Activated CD8-positive, alpha-beta T cell treated with anti-CD3 and anti-CD28 coated beads for 36 hours (primary cell): ENCODE results near the gene NT5C. TPM values are rescaled to one million over a fixed set of nuclear protein-coding genes. Genes with fewer than 3 reads are reported as not detected.

Experiments
- ATAC-seq: fragments of 200-7000 bp; cut with Tn5 transposase; one replicate; pipeline ENCODE4 v1.10.0; 2021; ENCODE audit warnings: mild to moderate bottlenecking, moderate library complexity
- CTCF ChIA-PET: fragments of 350-600 bp; sonication (Branson Sonifier 250); formaldehyde crosslinking; loops from one replicate; lab custom pipeline; 2021; ENCODE audit warnings: antibody characterized with exemption; lab: Charles Lee
- POLR2A ChIA-PET: fragments of 350-600 bp; sonication (Branson Sonifier 250); formaldehyde crosslinking; loops from one replicate; lab custom pipeline; 2021; ENCODE audit warnings: antibody characterized with exemption; lab: Charles Lee
- DNase-seq: peaks from one replicate; pipeline ENCODE4 v3.0.0-alpha.2; 2020
- H3K27ac Mint-ChIP-seq: one replicate; pipeline ENCODE4 v1.8.0; 2021; ENCODE audit warnings: mild to moderate bottlenecking, mixed read lengths
- H3K27me3 Mint-ChIP-seq: one replicate; pipeline ENCODE4 v1.8.0; 2021; ENCODE audit warnings: mixed read lengths
- H3K36me3 Mint-ChIP-seq: one replicate; pipeline ENCODE4 v1.8.0; 2021; ENCODE audit warnings: low read depth, mixed read lengths
- H3K4me1 Mint-ChIP-seq: one replicate; pipeline ENCODE4 v1.8.0; 2021; ENCODE audit warnings: low read depth, mixed read lengths
- H3K4me3 Mint-ChIP-seq: one replicate; pipeline ENCODE4 v1.8.0; 2021; ENCODE audit warnings: mild to moderate bottlenecking, moderate library complexity, mixed read lengths
- H3K9me3 Mint-ChIP-seq: one replicate; pipeline ENCODE4 v1.8.0; 2021; ENCODE audit warnings: mixed read lengths
- intact Hi-C: fragments of 100-400 bp; cut with micrococcal nuclease; formaldehyde crosslinking; loops from one replicate; pipeline ENCODE4 v1.10.0; 2022
- total RNA-seq, 2 experiments: library from RNA; stranded (reverse); gene quantifications; one replicate each; pipeline ENCODE4 v1.2.3, GENCODE V29; 2021
- TF ChIP-seq, protein P1 (sequence below): fragments of 200-600 bp; IDR thresholded peaks from one replicate; pipeline ENCODE4 v1.8.0; 2022; ENCODE audit warnings: antibody characterized with exemption, mild to moderate bottlenecking

Gene NT5C
- total RNA-seq, 2 experiments from 2014 or later: 66.1 to 68.1 TPM

DNA sequence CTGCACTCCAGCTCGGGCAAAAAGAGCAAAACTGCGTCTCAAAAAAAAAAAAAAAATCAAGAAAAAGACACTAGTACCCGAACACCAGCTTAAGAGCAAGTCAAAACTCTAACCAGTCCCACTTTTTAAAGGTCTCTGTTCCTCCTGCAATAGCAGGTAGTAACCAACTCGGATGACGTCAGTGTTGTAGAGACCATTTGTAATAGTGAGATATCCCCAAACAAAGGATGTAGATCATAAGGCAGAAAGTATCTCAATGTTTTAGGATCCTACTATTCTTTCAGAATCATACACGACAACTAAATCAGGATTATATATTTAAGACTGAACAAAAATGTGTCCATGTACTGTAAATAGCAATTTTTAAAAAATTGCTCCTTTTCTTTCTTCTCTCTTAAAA lies 20.4 kb upstream of the NT5C start:
- ChIA-PET CTCF (interaction anchor here (0.7 to 5.2 kb wide), 2 partner anchors 28 to 38 kb away, joined by 3 to 34 read pairs; no protein-coding TSS in a partner anchor), POLR2A (interaction anchor here (1.2 to 4.1 kb wide), 2 partner anchors 17 to 20 kb away, joined by 4 to 12 read pairs; partner anchors contain the start of gene NT5C)
- Mint-ChIP-seq H3K36me3 (peaks cover 34% of the 10 kb centered on the region), H3K27ac (no peak overlapping the region), H3K27me3 (no peaks in the 10 kb centered on the region), H3K4me3 (peak overlapping the region; percentile 94), H3K9me3 (no peaks in the 10 kb centered on the region), H3K4me1 (peaks cover 35% of the 10 kb centered on the region)
- ATAC-seq (no peak), DNase-seq (no peak)
- TF ChIP-seq, protein P1, sequence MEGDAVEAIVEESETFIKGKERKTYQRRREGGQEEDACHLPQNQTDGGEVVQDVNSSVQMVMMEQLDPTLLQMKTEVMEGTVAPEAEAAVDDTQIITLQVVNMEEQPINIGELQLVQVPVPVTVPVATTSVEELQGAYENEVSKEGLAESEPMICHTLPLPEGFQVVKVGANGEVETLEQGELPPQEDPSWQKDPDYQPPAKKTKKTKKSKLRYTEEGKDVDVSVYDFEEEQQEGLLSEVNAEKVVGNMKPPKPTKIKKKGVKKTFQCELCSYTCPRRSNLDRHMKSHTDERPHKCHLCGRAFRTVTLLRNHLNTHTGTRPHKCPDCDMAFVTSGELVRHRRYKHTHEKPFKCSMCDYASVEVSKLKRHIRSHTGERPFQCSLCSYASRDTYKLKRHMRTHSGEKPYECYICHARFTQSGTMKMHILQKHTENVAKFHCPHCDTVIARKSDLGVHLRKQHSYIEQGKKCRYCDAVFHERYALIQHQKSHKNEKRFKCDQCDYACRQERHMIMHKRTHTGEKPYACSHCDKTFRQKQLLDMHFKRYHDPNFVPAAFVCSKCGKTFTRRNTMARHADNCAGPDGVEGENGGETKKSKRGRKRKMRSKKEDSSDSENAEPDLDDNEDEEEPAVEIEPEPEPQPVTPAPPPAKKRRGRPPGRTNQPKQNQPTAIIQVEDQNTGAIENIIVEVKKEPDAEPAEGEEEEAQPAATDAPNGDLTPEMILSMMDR: no peak
- intact Hi-C loops: loop anchor here (2.0 kb wide), 1 partner anchor 31 kb away; the partner anchor contains the start of gene SUMO2

DNA sequence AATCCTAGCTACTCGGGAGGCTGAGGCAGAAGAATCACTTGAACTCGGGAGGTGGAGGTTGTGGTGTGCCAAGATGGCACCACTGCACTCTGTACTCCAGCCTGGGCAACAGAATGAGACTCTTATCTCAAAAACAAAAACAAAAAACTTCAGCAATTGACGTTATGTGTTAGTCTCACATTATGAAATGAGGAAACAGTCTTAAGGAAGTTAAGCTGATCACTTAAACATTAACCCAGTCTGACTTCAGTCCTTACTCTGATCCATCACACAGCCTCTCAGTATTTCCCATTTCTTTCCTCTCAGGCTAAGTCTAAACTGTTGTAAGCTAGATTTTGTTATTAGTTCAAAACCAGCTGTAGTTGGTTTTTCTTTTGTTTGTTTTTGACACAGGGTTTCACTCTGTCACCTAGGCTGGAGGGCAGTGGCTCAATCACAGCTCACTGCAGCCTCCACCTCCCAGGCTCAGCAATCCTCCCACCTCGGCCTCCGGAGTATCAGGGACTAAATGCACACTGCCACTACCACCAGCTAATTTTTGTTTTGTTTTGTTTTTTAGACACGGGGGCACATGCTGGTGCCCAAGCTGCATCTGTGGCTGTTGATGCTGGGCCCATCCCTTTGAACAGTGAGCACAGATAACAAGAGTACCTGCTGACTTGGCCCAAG lies 16.5 kb upstream of the NT5C start:
- intact Hi-C loops: no loop called here
- H3K27me3 Mint-ChIP-seq: no peaks in the 10 kb centered on the region
- H3K36me3 Mint-ChIP-seq: peaks cover 56% of the 10 kb centered on the region
- ATAC-seq (no peak), DNase-seq (no peak)
- H3K4me1 Mint-ChIP-seq: peaks cover 19% of the 10 kb centered on the region
- POLR2A ChIA-PET: interaction anchor here (1.0 to 4.1 kb wide), 3 partner anchors 11 to 22 kb away, joined by 3 to 12 read pairs (median 4); partner anchors contain the start of gene NT5C
- peak overlapping the region; percentile 34 for H3K27ac Mint-ChIP-seq
- H3K4me3 Mint-ChIP-seq: no peak overlapping the region
- CTCF ChIA-PET: interaction anchor here (1.0 to 5.2 kb wide), 8 partner anchors 12 to 54 kb away, joined by 3 to 34 read pairs (median 4); partner anchors contain the start of gene NT5C
- TF ChIP-seq, protein P1: no peak
- no peaks in the 10 kb centered on the region for H3K9me3 Mint-ChIP-seq

DNA sequence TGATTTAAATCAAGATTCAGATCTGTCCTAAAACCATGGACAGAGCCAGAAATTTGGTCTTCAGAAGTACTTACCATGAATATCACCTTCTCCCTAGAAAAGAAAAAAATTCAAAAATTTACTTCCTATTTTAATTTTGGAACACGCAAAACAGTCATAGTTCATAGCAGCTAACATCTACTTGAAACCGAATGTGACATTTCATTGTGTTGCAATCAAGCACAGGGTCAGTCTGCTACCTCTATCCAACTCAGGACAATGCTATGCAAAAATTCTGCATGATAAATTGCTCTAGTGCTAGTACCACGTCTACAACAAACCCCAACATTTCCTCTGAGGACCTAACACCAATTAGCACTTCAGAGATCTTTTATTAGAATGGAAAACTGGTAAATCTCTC lies 15.1 kb upstream of the NT5C start:
- intact Hi-C loops: no loop called here
- Mint-ChIP-seq H3K4me3 (no peak overlapping the region), H3K27ac (no peak overlapping the region), H3K36me3 (peaks cover 52% of the 10 kb centered on the region), H3K9me3 (no peaks in the 10 kb centered on the region), H3K4me1 (peaks cover 8% of the 10 kb centered on the region), H3K27me3 (no peaks in the 10 kb centered on the region)
- ChIA-PET CTCF (interaction anchor here (1.2 to 2.5 kb wide), 2 partner anchors 24 to 33 kb away, joined by 7 read pairs; no protein-coding TSS in a partner anchor), POLR2A (interaction anchor here (1.6 kb wide), 1 partner anchor 10 kb away, joined by 6 read pairs; no protein-coding TSS in a partner anchor)
- TF ChIP-seq, protein P1: no peak
- no peak for ATAC-seq
- DNase-seq: no peak

DNA sequence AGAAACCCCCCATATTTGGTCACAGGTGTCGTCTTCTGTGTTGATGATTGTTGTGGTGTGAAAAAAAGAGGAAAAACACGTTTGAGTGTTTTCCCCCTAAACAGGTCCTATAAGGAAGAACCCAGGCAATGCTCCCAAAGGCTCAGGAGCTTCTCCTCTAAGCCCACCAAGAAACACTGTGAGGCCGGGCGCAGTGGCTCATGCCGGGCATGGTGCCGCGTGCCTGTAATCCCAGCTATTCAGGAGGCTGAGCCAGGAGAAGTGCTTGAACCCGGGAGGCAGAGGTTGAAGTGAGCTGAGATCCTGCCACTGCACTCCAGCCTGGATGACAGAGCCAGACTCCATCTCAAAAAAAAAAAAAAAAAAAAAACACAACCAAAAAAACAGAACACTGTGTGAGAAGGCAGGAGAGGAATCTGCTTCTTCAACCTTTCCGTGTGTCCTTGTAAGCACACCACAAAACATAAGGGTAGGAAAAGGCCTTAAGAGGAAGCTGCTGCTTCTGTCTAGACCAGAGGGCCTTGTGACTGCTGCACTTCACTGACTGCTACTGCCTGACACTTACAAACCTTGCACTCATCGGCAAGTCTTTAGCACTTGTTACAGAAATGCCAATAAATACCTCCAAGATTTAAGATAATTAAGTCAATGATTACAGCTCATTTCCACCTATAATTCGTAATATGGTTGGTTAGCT lies 13.4 kb upstream of the NT5C start:
- ATAC-seq: no peak
- no peak overlapping the region for H3K27ac Mint-ChIP-seq
- POLR2A ChIA-PET: interaction anchor here (0.9 to 1.6 kb wide), 7 partner anchors 9 to 98 kb away, joined by 4 to 8 read pairs (median 5); partner anchors contain the start of genes ATP5PD, JPT1 and KCTD2

More for the DNA sequence above, 13.4 kb upstream of the NT5C start:
- H3K9me3 Mint-ChIP-seq: no peaks in the 10 kb centered on the region
- no peak overlapping the region for H3K4me3 Mint-ChIP-seq
- TF ChIP-seq, protein P1: no peak
- peaks cover 64% of the 10 kb centered on the region for H3K36me3 Mint-ChIP-seq
- DNase-seq: no peak
- intact Hi-C loops: no loop called here
- CTCF ChIA-PET: interaction anchor here (0.8 to 2.5 kb wide), 6 partner anchors 14 to 183 kb away, joined by 4 to 8 read pairs (median 6); partner anchors contain the start of gene NT5C
- H3K4me1 Mint-ChIP-seq: peaks cover 15% of the 10 kb centered on the region
- no peaks in the 10 kb centered on the region for H3K27me3 Mint-ChIP-seq
